AML-193 (cell line): ENCODE measurements around the gene APLP2.

Experiments
- DNase-seq, 2 experiments: peaks; one replicate each; lab custom pipeline; 2025; lab: John Stamatoyannopoulos, UW

Gene APLP2

DNA sequence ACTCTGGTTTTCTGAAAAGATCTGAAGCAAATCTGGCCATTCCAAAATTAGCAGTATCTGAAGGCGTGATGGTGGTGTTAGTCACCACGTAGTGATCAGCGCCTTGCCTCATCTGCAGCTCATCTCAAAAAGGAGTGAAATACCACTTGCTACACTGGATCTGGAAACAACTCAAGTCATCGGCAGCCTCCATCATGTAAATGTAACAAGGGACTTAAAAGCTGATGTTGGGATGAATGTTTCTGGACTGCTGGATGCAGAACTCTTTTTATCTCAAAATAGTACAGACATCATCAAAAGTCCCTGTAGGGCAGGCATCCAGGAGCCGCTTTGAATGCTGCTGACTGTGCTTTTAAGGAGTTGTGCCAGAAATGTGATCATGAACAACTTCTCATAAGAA is 14.1 kb upstream of the APLP2 start:
- DNase-seq = no peak

DNA sequence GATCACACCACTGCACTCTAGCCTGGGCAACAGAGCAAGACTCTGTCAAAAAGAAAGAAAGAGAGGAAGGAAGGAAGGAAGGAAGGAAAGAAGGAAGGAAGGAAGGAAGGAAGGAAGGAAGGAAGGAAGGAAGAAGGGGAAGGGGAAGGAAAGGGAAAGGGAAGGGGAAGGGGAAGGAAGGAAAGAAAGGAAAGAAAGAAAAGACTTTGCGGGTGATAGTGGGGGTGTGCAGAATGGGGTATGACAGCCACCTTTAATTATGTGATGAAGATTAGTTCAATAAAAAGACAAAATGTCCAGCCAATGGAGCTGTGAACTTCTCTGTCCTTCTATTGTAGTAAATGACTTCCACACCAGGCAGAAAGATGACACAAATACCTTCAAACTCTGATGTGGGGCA is 8.7 kb upstream of the APLP2 start:
- DNase-seq = no peak

DNA sequence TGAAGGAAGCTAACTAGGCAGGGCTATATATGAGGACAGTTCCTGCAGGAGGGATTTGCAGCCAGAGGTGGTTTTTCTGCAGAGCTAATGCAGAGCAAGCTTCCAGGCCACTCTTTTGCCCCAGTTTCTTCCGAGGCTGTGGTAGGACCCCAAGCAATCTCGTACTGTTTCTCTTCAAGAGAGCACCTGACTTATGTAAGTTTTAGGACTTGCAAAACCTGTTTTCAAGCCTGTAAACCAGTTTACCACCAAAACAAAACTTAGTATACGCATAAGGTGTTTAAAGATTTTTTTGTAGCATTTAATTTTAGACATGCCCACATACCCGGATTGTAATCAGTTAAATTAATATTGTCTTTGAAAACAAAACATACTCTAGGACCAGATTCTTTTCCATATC is 7.7 kb upstream of the APLP2 start:
- no peak for DNase-seq

DNA sequence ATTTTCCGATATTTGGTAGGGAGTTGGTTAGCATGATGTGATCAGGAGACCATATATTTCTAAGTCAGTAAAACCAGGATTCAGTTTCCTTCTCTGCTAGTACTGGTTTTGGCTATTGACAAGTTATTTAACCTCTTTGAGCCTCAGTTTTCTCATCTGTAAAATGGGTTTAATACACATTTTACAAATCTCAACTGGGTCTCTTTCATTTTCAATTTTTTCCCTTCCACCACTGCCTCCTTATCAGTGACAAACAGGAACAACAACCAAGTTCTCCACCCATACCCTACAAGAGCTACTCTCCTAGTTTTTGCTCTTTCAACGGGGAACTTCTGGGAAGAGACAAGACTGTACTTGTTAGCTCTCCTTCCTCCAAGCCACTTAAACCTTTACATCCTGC is 6.2 kb upstream of the APLP2 start:
- no peak for DNase-seq

DNA sequence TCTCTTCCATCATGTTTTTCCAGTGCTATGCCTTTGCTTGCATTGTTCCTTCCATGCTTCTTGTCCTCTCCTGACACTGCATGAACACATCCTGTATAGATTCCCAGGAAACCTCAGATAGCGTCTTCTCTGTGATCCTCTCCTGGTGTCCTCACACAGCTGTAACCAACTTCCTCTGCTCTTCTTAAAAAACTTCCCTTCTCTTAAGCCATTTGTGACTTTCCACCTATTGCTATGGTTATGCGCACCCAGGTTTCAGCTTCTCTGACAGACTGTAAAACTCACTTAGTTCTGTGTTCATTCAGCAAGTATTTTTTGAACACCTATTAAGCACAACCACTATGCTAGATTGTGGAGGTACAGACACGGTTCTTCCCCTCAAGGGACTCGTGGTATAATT is 5.1 kb upstream of the APLP2 start:
- DNase-seq = no peak

DNA sequence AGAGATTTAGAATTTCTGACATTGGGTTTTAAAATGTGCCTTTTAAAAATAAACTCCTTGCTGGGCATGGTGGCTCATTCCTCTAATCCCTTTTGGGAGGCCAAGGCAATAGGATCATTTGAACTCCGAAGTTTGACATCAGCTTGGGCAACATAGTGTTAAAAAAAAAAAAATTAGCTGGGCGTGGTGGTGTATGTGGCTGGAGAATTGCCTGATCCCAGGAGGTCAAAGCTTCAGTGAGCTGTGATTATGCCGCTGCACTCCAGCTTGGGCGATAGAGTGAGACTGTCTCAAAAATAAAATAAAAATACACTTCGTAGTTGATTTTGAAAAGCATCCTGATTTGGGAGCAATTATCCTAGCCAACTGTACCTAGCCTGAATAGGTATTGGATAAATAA is 3.4 kb upstream of the APLP2 start:
- DNase-seq = no peak

DNA sequence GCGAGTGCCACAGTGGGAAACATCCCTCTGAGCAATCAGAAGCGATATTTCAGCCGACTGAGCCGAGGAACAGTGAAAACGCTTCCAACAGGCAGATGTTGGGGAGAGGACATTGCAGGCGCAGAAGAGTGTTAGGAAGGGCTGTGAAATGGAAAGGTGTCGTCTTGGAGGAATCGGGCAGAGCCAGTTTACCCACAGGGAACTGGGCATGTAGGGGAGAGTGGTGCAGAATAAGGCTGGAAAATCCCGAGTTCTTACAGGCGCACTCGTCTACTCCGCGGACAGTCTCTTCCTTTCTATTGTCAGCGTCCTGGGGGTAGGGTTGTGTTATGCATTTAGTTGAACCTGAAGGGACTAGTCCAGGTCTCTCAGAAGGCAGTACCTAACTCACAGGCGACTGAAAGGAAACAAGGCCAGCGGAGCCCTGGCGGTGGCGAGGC is 1.1 kb upstream of the APLP2 start:
- DNase-seq = no peak

DNA sequence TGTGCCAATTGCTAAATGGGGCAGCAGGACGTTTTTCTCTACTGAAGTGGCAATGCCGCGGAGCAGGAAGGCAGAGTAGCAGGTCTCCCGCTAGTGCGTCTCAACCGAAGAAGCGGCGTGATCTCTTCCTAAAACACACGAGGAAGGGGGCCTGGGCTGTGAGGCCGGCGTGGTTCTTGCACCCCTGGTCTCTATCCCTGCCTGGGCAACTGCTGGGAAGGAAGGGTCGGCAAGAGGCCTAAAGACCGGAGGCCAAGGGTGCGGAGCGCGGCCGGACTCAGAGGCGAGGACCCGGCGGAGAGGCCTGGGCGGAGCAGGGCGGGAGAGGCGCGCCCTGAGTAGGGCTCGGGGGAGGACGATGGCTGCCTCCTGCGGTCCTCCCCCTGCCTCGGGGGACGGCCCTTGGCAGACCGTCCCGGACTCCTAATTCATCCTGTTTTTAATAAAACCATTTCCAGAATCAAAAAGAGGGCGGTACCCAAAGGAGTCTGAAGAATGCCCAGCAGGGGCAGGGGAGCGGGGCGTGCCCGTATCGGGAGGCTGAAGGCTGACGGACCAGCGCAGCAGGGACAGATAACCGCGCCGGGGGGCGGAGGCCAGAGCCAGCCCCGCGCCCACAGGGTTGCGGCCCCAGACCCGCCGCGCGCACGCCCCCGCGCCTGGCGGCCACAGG is 572 bp upstream of the APLP2 start:
- peak; percentile 78 to 89 for DNase-seq

DNA sequence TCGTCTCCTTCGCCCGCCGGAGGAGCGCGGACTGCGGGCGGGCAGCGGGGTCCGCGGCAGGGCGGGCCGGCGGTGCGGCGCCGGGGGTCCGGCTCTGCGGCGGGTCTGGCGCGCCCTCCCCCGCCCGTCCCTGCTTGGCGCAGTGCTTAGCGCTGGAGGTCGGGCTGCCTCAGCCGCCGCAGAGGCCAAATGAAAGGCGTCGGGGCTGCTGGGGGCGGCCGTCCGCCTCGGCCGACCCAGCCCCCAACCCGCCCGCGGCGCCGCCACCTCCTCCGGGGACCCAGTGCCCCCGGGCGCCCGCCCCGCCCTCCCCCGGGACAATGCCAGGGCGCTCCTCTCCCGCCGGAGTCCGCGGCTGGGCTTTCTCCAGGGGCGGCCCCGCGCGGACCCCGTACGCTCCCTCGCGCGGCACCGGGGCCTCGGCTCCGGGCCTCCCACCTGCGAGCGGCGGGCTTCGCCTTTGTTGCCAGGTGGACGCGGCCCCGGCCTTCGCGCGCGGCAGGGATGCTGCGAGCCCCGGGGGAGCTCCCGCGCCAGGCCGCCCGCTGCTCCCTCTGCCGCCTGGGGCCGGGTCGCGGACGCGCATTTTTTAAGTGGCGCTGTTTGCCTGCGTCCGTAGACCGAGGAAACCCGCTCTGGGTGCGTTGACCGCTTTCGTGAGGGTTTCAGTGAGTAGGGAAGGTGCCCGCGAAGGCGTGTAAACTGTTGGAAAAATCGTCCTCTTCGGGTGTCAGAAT is 583 bp downstream of the APLP2 start:
- DNase-seq = no peak

DNA sequence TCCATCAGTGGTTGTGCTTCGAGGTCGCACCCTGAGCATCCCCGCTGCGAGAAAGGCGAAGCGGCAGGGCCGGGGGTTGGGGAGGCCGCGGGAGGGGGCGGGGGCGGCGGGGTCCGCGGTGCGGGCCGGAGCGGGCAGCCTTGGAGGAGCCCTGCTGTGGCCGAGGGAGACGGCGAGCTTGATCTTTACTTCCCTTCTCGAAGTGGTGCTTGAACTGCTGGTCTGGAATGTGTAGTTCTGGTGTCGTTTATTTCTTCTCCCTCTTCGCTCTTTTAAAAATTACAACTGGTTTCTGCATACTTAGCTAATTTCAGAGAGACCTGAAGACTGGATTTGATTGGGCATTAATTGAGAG is 1.1 kb downstream of the APLP2 start:
- DNase-seq = peak; percentile 20 to 56

DNA sequence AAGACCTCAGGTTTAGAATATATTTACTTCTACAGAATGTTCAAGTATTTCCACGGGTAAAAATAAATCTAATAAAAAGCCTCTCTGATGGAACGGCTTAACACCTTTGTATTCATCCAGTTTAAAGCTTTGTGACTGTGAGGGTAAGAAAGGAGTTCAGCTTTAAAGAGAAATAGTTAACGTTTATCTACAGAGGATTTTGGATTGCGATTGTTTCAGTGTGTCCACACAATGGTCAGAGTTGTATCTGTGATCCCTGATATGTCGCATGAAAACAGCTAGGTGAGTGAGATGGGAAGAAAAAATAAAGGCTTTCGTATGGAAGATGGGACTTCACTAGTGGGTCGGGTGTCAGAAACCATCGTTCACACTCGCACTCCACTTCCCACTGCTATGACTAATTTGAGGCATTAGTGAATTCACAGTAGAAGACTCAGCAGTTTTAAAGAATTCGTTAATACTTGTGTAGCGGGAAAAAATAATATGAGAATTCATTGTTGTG is 1.6 kb downstream of the APLP2 start:
- DNase-seq = peak in 1 of 2 experiments; percentile 12

DNA sequence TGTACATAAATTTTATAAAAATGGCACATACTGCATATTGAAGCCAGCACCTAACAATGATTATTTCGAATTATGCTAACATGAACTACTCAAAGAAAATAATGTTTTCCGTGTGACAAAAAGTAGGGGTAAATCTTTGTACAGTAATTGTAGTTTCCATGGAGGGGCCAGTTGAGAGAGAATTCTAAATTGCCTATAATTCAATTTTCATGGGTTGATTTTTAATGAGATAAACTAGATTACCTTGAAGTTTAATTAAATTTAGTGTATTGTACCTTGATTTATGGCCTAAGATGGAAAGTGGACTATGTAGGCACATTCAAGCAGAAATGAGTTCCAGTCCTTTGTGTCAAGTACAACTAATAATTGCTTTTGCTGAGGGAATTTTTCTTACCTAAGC is 5.0 kb downstream of the APLP2 start:
- no peak for DNase-seq

DNA sequence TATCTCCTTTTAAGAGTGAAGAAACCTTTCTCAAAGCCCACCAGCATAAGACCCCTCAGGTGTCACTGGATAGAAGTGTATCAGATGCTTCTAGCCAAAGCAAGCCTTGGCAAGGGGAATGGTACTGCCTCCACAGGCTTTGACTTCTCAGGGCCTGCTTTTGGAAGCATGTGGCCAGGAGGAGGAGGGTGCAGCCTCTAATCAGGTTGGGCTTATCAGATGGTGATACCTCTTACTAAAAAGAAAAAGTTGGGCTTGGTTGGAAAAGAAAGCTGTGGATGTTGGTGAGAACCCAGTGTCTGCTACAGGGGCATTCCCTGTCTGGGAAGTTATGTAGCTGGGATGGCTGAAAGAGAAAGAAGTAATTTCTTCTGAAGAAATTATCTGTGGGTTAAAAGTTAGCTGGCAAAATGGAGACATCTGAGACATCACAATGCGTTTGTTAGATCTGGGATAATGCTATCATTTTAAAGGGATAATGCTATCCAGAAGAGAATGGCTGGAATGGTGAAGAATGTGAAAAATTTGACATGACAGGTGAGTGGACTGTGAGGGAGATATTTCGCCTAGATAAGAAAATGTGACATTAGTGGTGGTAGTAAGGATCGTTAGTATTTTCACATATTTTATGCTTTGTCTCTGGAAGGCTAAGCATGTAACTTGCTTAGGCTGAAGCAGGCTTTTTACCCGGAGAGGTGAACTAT is 7.2 kb downstream of the APLP2 start:
- no peak for DNase-seq

DNA sequence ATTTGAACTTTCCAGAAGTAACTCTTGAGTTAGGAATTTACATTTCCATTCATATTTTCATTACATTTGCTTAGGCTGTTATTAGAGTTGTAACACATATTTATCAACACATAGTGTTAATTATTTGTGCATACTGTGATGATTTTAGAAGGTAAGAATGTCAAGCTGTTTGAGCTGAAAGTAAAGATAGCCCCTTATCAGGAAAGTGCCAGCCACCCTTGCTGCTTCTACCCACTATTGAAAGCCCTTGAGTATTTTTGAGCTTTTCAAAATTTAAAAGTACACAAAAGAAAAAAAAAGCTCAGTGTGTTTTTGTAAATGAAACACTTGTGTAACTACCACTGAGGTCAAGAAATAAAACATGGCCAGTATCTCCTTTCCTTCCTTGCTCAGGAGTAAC is 8.0 kb downstream of the APLP2 start:
- DNase-seq = no peak

DNA sequence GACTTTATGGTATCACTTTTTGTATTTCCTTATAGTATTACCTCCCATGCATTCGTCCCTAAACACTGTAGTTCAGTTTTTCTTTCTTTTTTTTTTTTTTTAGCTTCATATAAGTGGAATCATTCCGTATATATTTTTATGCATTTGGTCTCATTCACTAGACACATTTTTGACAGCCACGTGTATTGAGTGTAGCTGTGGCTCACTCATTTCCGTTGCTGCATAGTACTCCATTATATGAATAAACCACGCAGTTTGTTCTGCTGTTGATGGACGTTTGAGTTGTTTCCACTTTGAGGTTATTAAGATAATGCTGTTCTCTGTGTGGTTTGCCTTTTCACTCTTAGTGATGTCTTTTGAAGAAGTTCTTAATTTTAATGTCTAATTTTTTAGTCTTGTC is 8.4 kb downstream of the APLP2 start:
- DNase-seq = no peak

DNA sequence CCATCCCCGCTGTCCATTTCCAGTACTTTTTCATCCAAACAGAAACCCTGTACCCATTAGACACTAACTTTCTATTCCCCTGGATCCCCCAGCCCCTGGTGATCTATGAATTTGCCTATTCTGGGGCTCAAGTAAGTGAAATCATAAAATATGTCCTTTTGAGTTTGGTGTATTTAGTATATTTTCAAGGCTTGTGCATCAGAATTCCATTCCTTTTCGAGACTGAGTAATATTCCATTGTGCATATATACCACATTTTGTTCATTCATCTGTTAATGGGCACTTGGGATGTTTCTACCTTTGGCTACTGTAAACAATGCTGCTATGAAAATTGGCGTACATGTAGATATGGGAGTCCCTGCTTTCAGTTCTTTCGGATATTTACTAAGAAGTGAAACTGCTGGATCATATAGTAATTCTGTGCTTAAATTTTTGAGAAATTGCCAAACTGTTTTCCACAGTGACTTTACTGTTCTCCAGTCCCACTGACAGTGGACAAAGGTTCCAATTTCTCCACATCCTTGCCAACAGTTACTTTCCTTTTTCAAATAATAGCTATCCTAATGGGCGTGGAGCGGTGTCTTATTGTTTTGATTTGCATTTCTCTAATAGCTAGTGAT is 16.1 kb downstream of the APLP2 start:
- DNase-seq = no peak

DNA sequence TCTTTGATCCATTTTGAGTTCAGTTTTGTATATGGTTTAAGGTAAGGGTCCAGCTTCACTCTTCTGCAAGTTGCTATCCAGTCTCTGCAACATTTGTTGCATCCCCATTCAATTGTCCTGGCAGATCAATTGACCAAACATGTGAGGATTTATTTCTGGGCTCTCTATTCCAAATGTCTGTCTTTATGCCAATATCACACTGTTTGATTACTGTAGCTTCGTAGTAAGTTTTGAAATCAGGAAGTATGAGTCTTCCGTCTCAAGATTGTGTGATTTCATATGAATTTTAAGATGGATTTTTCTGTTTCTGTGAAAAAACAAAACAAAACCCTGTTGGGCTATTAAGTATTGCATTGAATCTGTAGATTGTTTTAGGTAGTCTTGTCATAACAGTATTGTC is 17.0 kb downstream of the APLP2 start:
- no peak for DNase-seq

DNA sequence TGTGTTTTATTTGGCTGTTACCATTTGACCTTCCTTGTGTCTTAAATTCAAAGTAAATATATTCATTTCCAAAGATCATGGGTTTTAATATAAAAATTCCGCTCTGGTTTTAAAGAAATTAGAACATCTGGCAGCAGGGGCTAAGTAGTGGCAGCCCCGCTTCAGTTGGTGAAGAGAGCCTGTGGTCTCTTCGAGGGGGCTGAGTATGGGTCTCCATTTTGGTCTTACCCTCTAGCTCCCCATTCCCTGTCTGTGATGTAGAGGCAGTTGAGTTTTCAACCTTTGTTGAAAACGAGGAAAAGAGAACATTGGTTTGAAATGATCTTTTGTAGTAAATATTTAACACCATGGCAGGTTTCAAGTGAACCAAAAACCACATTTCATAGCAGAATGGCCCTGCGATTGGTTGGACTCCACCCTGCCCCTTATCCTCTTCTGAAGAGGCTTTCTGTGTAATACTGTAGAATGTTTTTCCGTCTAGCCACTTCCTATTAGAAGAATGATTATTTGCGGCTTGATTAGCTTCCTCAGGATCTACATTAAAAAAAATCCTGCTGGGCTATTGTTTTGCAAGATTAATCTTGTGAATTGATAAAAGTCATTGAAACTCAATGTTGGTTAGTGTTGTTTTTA is 17.7 kb downstream of the APLP2 start:
- DNase-seq = no peak

DNA sequence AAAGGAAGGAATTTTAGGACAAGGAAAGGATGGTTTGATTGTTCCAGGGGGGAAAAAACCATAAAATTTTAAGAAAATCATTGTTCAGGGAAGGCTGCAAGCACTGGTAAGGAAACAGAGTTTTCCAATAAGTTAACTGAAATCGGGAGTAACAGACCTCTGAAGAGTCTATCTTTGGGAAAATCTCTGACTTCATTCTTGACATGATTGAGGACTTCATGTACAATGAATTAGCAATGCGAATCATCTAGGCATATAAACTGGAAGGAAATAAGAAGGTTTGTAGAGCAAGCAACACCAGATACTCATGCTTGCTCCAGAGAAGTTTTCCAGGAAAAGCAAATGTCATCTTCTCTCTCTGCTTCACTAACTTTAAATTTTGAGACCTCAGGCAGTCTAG is 18.5 kb downstream of the APLP2 start:
- DNase-seq = no peak

DNA sequence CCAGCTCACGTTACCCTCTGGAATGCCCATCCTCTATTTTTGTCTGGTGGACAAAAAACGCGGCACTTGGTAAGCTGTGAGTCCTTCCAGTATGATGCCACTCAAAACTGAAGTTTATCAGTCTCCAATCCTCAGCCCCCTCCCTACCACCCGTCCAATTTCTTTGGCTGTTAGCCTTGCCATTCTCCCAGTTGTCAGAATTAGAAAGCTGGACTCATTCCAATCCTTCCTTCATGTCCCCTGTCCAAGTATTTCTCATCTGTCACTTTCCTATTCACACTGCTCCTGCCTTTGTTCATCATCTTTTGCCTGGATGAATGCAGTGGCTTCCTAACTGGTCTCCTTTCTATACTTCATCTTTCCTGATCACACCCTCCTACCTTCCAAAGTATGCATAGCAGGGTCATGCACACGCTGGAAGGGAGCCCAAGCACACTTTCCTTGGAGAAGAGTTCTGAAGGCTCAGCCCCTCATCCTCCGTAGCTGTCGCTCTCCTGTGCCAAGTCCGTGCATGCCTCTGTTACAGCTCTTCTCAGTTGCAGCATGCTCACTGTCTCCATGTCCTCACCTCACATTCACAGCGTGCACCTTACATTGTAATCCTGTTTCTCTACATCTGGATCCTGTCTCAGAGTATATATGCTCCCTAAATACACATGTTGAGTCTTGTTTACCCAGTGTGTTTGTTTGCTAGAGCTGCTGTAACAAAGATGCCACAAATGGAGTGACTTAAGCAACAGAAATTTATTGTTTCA is 19.4 kb downstream of the APLP2 start:
- no peak for DNase-seq

DNA sequence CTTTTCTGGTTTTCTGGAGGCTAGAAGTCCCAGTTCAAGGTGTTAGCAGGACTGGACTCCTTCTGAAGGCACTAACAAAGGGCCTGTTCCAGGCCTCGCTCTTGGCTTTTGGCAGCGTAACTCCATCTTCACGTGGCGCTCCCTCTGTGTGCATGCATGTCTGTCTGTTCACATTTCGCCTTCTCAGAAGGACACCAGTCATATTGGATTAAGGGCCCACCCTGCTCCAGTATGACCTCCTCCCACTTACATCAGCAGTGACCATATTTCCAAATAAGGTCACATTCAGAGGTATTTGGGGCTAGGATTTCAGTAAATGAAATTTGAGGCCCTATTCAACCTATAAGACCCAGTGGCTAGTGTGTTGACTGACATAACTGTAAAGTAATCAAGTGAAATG is 20.0 kb downstream of the APLP2 start:
- DNase-seq = no peak
